Nephron progenitor cell (in vitro differentiated cells): ENCODE results near the gene SSR2.
"Not testable (repeated sequence)": the region's sequence is repeated elsewhere in the genome, so short reads cannot be mapped to it uniquely, and the experiment has no call there.

ENCODE experiments used
- DNase-seq: peaks from one replicate; pipeline ENCODE4 v3.0.0; 2021
- H3K27ac Mint-ChIP-seq: 2 replicates; pipeline ENCODE4 v1.8.0; 2021; ENCODE audit warnings: mild to moderate bottlenecking, moderate library complexity, mixed read lengths
- H3K27me3 Mint-ChIP-seq: 2 replicates; pipeline ENCODE4 v1.8.0; 2021; ENCODE audit warnings: mild to moderate bottlenecking, low read depth, mixed read lengths; ENCODE audit not compliant: poor library complexity
- H3K36me3 Mint-ChIP-seq: 2 replicates; pipeline ENCODE4 v1.8.0; 2021; ENCODE audit warnings: low read depth, mixed read lengths
- H3K4me1 Mint-ChIP-seq: 2 replicates; pipeline ENCODE4 v1.8.0; 2021; ENCODE audit warnings: mixed read lengths
- H3K4me3 Mint-ChIP-seq: 2 replicates; pipeline ENCODE4 v1.8.0; 2021; ENCODE audit warnings: mild to moderate bottlenecking, moderate library complexity, mixed read lengths
- H3K9me3 Mint-ChIP-seq: 2 replicates; pipeline ENCODE4 v1.8.0; 2021; ENCODE audit warnings: mild to moderate bottlenecking, moderate library complexity, mixed read lengths
- TF ChIP-seq, protein P1 (sequence below): fragments of 200-600 bp; sonication (generic); IDR thresholded peaks from 2 replicates; pipeline ENCODE4 v1.5.0; 2021; ENCODE audit warnings: antibody characterized with exemption

Gene SSR2

DNA sequence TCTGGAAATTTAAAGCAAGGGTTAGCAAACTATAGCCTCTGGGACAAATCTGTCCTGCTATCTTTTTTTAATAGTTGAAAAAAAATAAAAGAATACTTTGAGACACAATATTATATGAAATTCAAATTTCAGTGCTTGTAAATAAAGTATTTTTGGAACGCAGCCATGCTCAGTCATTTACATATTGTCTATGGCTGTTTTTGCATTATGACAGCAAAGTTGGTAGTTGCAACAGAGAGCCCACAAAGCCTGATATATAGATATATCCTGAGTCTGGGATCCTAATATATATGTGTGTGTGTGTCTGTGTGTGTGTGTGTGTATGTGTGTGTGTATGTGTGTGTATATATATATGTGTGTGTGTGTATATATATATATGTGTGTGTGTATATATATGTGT is 20.8 kb downstream of the SSR2 start:
- Mint-ChIP-seq H3K9me3 (no peaks in the 10 kb centered on the region), H3K27ac (no peak overlapping the region), H3K36me3 (no peaks in the 10 kb centered on the region), H3K4me1 (peaks cover 39% of the 10 kb centered on the region), H3K4me3 (no peak overlapping the region), H3K27me3 (peaks cover 6% of the 10 kb centered on the region)
- DNase-seq = no peak
- TF ChIP-seq, protein P1, sequence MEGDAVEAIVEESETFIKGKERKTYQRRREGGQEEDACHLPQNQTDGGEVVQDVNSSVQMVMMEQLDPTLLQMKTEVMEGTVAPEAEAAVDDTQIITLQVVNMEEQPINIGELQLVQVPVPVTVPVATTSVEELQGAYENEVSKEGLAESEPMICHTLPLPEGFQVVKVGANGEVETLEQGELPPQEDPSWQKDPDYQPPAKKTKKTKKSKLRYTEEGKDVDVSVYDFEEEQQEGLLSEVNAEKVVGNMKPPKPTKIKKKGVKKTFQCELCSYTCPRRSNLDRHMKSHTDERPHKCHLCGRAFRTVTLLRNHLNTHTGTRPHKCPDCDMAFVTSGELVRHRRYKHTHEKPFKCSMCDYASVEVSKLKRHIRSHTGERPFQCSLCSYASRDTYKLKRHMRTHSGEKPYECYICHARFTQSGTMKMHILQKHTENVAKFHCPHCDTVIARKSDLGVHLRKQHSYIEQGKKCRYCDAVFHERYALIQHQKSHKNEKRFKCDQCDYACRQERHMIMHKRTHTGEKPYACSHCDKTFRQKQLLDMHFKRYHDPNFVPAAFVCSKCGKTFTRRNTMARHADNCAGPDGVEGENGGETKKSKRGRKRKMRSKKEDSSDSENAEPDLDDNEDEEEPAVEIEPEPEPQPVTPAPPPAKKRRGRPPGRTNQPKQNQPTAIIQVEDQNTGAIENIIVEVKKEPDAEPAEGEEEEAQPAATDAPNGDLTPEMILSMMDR = no peak

GRCh38 chr1:155996166-155996565 is 24.6 kb downstream of the SSR2 start:
- H3K27me3 Mint-ChIP-seq = peaks cover 3% of the 10 kb centered on the region
- no peaks in the 10 kb centered on the region for H3K9me3 Mint-ChIP-seq
- H3K36me3 Mint-ChIP-seq = no peaks in the 10 kb centered on the region
- H3K4me3 Mint-ChIP-seq = no peak overlapping the region
- TF ChIP-seq, protein P1 = no peak
- H3K4me1 Mint-ChIP-seq = peaks cover 32% of the 10 kb centered on the region
- H3K27ac Mint-ChIP-seq = no peak overlapping the region
- no peak for DNase-seq

DNA sequence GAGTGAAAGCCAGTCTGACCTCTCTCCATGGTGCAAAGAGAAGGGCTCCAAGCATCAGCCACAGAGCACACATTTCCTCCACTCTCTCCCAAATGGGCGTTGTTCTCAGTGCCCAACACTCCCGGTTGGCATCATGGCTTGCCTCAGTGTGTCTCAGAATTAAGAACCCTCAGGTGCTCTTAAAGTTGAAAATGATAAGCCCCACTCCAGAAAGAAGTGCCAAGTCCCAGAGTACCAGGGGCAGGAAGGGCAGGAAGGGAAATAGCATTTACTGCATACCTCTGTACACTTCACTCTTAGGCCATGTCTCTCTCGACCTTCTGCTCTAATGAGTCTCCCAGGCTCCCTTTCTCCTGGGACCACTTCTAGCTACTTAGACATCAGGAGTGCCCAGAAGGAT is 27.2 kb downstream of the SSR2 start:
- no peaks in the 10 kb centered on the region for H3K9me3 Mint-ChIP-seq
- TF ChIP-seq, protein P1 = no peak
- peaks cover 7% of the 10 kb centered on the region for H3K27me3 Mint-ChIP-seq
- peak overlapping the region; percentile 68 for H3K27ac Mint-ChIP-seq
- H3K36me3 Mint-ChIP-seq = no peaks in the 10 kb centered on the region
- no peak for DNase-seq
- H3K4me3 Mint-ChIP-seq = no peak overlapping the region
- H3K4me1 Mint-ChIP-seq = peaks cover 49% of the 10 kb centered on the region

GRCh38 chr1:155990005-155990739 is 30.6 kb downstream of the SSR2 start:
- no peak for DNase-seq
- H3K27me3 Mint-ChIP-seq = peaks cover 4% of the 10 kb centered on the region

DNA sequence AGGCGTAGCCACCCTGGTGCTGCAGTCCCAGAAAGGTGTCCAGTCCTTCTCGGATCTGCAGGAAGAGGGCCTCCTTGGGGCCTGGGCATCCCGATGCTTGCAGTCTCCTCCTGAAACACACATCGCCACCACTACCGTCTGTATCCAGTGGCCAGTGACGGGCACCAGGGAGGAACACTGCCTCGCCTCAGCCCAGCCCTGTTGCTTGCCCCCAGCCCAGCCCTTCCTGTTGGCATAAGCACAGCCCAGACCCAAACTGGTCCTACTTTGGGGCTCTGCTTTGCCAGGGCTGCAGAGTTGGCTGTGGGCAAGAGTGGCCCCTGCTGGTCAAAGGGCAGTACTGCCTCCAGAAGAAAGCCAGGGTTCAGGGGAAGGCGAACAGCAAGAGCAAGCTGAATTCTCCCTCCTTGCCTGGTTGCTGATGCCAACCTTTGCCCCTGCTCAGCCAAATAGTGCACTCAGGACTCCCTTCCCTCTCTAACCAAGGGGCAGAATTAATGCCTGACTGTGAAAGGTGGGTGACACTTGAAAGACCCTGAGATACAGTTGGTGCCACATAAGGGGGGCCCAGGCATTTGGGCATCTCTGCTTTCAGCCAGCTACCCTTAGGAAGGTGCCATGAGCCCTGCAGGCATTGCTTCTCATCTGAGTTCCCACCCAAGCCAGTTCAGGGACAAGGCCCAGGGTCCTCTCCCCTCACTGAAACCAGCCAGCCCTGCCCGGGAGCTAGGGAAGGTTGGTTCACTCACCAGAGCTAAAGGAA is 31.3 kb downstream of the SSR2 start:
- TF ChIP-seq, protein P1 = peak; percentile 96

More at GRCh38 chr1:155990005-155990739, 30.6 kb downstream of the SSR2 start:
- peak overlapping the region; percentile 51 for H3K27ac Mint-ChIP-seq
- H3K4me3 Mint-ChIP-seq = no peak overlapping the region
- no peaks in the 10 kb centered on the region for H3K9me3 Mint-ChIP-seq
- peaks cover 41% of the 10 kb centered on the region for H3K4me1 Mint-ChIP-seq
- H3K36me3 Mint-ChIP-seq = no peaks in the 10 kb centered on the region
- TF ChIP-seq, protein P1 = no peak

DNA sequence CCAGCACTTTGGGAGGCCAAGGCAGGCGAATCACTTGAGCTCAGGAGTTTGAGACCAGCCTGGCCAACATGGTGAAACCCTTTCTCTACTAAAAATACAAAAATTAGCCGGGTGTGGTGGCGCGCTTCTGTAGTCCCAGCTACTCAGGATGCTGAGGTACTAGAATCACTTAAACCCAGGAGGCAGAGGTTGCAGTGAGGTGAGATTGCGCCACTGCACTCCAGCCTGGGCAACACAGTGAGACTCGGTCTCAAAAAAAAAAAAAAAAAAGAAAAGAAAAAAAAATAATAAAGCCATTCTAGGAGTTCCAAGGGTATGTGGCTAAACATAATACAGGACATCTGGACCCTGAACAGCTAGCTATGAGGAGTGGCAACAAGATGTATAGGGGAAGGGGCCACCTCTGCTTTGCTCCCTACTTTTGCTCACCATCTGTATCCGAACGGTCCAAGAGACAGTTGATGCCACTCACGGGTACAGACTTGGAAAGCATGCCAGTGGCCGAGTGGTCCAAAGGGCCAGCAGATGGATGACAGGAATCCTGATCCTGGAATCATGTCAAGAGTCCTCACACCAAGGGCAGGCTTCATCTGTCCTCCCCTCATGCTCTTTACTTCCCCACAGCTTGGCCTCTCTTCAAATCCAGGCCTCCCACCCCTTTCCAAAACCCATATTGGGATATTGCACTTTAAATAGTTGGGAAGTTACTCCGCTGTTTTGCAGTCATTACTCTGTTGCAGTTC is 35.7 kb downstream of the SSR2 start:
- H3K27me3 Mint-ChIP-seq, H3K36me3 Mint-ChIP-seq, H3K9me3 Mint-ChIP-seq, H3K4me3 Mint-ChIP-seq, DNase-seq, H3K27ac Mint-ChIP-seq: not testable (repeated sequence)
- H3K4me1 Mint-ChIP-seq = peaks cover 60% of the 10 kb centered on the region

More for the DNA sequence above, 31.3 kb downstream of the SSR2 start:
- Mint-ChIP-seq H3K27me3 (peaks cover 7% of the 10 kb centered on the region), H3K4me3 (no peak overlapping the region), H3K27ac (no peak overlapping the region), H3K9me3 (no peaks in the 10 kb centered on the region), H3K4me1 (peaks cover 44% of the 10 kb centered on the region), H3K36me3 (no peaks in the 10 kb centered on the region)
- peak; percentile 77 for DNase-seq
